DMS153 treated with DMSO at 0.1 percent for 48 hours (cell line): ENCODE measurements around the gene UNC13C.
"Not testable (repeated sequence)": the region's sequence is repeated elsewhere in the genome, so short reads cannot be mapped to it uniquely, and the experiment has no call there.

ENCODE experiments used
- DNase-seq: peaks from one replicate; lab custom pipeline; 2025; ENCODE audit not compliant: unreplicated experiment; lab: John Stamatoyannopoulos, UW

Gene UNC13C

GRCh38 chr15:54450288-54450687 is 472.0 kb downstream of the UNC13C start:
- not testable (repeated sequence) for DNase-seq

- no peak for DNase-seq
Observed at GRCh38 chr15:54456413-54456812, 478.2 kb downstream of the UNC13C start.

- DNase-seq, result no peak
Observed at GRCh38 chr15:54462511-54462913, 484.3 kb downstream of the UNC13C start.

GRCh38 chr15:54481819-54482218 is 503.6 kb downstream of the UNC13C start:
- no peak for DNase-seq

- no peak for DNase-seq
Observed at GRCh38 chr15:54482251-54482650, 504.0 kb downstream of the UNC13C start.

GRCh38 chr15:54500330-54500729 is 522.1 kb downstream of the UNC13C start:
- DNase-seq, result no peak

GRCh38 chr15:54502416-54503075 is 524.3 kb downstream of the UNC13C start:
- DNase-seq, result no peak

GRCh38 chr15:54504695-54505094 is 526.5 kb downstream of the UNC13C start:
- no peak for DNase-seq

- no peak for DNase-seq
Observed at GRCh38 chr15:54506977-54507524, 528.8 kb downstream of the UNC13C start.

- DNase-seq, result no peak
Observed at GRCh38 chr15:54514601-54515000, 536.4 kb downstream of the UNC13C start.

GRCh38 chr15:54515664-54516582 is 537.7 kb downstream of the UNC13C start:
- DNase-seq, result no peak

GRCh38 chr15:54517366-54517765 is 539.1 kb downstream of the UNC13C start:
- DNase-seq, result no peak

GRCh38 chr15:54518156-54518882 is 540.1 kb downstream of the UNC13C start:
- no peak for DNase-seq

- DNase-seq, result no peak
Observed at GRCh38 chr15:54519577-54519976, 541.3 kb downstream of the UNC13C start.

GRCh38 chr15:54520616-54521015 is 542.4 kb downstream of the UNC13C start:
- DNase-seq, result no peak

- DNase-seq, result no peak
Observed at GRCh38 chr15:54521206-54521605, 543.0 kb downstream of the UNC13C start.

- no peak for DNase-seq
Observed at GRCh38 chr15:54528021-54528420, 549.8 kb downstream of the UNC13C start.

GRCh38 chr15:54540721-54541120 is 562.5 kb downstream of the UNC13C start:
- no peak for DNase-seq

- no peak for DNase-seq
Observed at GRCh38 chr15:54547491-54547890, 569.2 kb downstream of the UNC13C start.

- DNase-seq, result no peak
Observed at GRCh38 chr15:54550954-54551353, 572.7 kb downstream of the UNC13C start.

GRCh38 chr15:54556231-54556630 is 578.0 kb downstream of the UNC13C start:
- no peak for DNase-seq
